Kidney (tissue), 14 donors: ENCODE data around the gene WNT6. TPM values are rescaled to one million over a fixed set of nuclear protein-coding genes. Genes with fewer than 3 reads are reported as not detected.

ENCODE experiments used
- DNase-seq, 5 donors: peaks; one replicate each; pipeline ENCODE4 v3.0.0-alpha.2; 2013 to 2020
- FAIRE-seq: peaks from 2 replicates; lab custom pipeline; 2012; peaks lifted over from hg19 to GRCh38; lab: Jason Lieb, UNC
- H3K27ac ChIP-seq, 2 donors: one replicate each; pipeline ENCODE4 v1.7.0; 2013; ENCODE audit warnings: low read depth in 2 of 2, low read length in 2 of 2, inconsistent platforms in 1 of 2
- H3K27me3 ChIP-seq: one replicate; pipeline ENCODE4 v1.7.1; 2013; ENCODE audit warnings: low read length, inconsistent platforms; ENCODE audit not compliant: control insufficient read depth, insufficient read depth
- H3K36me3 ChIP-seq, 3 donors: one replicate each; pipeline versions ENCODE4 v1.7.0 to v1.7.1; 2013; ENCODE audit warnings: low read length in 3 of 3, control low read depth in 1 of 3, inconsistent platforms in 1 of 3; ENCODE audit not compliant: insufficient read depth in 3 of 3, control insufficient read depth in 2 of 3
- H3K4me1 ChIP-seq, 3 donors: one replicate each; pipeline versions ENCODE4 v1.7.0 to v1.7.1; 2013; ENCODE audit warnings: low read length in 3 of 3, inconsistent platforms in 1 of 3, low read depth in 1 of 3; ENCODE audit not compliant: control insufficient read depth in 2 of 3, insufficient read depth in 2 of 3
- H3K4me3 ChIP-seq, 3 donors: one replicate each; pipeline versions ENCODE4 v1.7.0 to v1.8.1; 2013; ENCODE audit warnings: low read length in 3 of 3, control low read depth in 1 of 3, inconsistent platforms in 1 of 3
- H3K9ac ChIP-seq, 3 donors: one replicate each; pipeline versions ENCODE4 v1.7.0 to v1.7.1; 2013; ENCODE audit warnings: low read length in 3 of 3, control low read depth in 1 of 3, inconsistent platforms in 1 of 3
- H3K9me3 ChIP-seq, 3 donors: one replicate each; pipeline versions ENCODE4 v1.7.0 to v1.7.1; 2013; ENCODE audit warnings: low read length in 3 of 3, control low read depth in 1 of 3, inconsistent platforms in 1 of 3; ENCODE audit not compliant: control insufficient read depth in 2 of 3, insufficient read depth in 1 of 3
- CTCF ChIP-seq: IDR thresholded peaks from 3 replicates; pipeline ENCODE4 v1.5.1; 2012; ENCODE audit warnings: mild to moderate bottlenecking, moderate library complexity, borderline replicate concordance; ENCODE audit not compliant: insufficient read depth; ENCODE audit errors: extremely low read depth
- intact Hi-C: fragments of 100-400 bp; cut with DNase I; formaldehyde crosslinking; loops from one replicate; pipeline ENCODE4 v1.11.1; 2022
- polyA plus RNA-seq: library from polyadenylated mRNA; stranded (reverse); fragments of 350-450 nt; fragmentation: Illumina TruSeq; extraction: RNeasy Lipid Tissue Mini Kit (QIAGEN cat#74804); gene quantifications from one replicate; pipeline ENCODE4 v1.2.3, GENCODE V29; 2014; ENCODE audit warnings: low read depth, low replicate concordance; ENCODE audit not compliant: insufficient read depth
- total RNA-seq: library from RNA; stranded (reverse); fragmentation: NEBNext Ultra II Directional; extraction: Animal tissue kit (Norgen Biotek cat#: 25700); gene quantifications from one replicate; pipeline ENCODE4 v1.2.1, GENCODE V29; 2021
- donor health status: control.
- donor health status: control.
- donor health status: control.
- donor health status: control.
- donor health status: control.
- donor health status: DM: yes; HTN: yes; CAD: no.
- donor health status: Normal renal cell carcinoma (clear cell type).

WNT6 gene
- total and polyA plus RNA-seq, 2 donors from 2014 or later, result 0.57 to 0.75 TPM

- no peak for TF ChIP-seq CTCF
- Histone ChIP-seq H3K4me1 (no peaks in the 10 kb centered on the region), H3K27me3 (no peaks in the 10 kb centered on the region), H3K4me3 (no peak overlapping the region), H3K9ac (no peak overlapping the region), H3K36me3 (peaks cover 0 to 25% (median 10%) of the 10 kb centered on the region in 3 donors), H3K9me3 (no peaks in the 10 kb centered on the region), H3K27ac (no peak overlapping the region)
- FAIRE-seq, result no peak
- DNase-seq, result no peak
- intact Hi-C loops, result no loop called here
Measured at GRCh38 chr2:218816561-218817011, 43.0 kb upstream of the WNT6 start.

GRCh38 chr2:218819093-218819492 is 40.5 kb upstream of the WNT6 start:
- Histone ChIP-seq H3K27ac (no peak overlapping the region), H3K36me3 (peaks cover 0 to 19% (median 8%) of the 10 kb centered on the region in 3 donors), H3K4me3 (no peak overlapping the region), H3K4me1 (no peaks in the 10 kb centered on the region), H3K27me3 (no peaks in the 10 kb centered on the region), H3K9me3 (no peaks in the 10 kb centered on the region), H3K9ac (no peak overlapping the region)
- no peak for TF ChIP-seq CTCF
- no peak for FAIRE-seq
- no peak for DNase-seq
- intact Hi-C loops, result no loop called here

- no peak for DNase-seq
- H3K27ac ChIP-seq, result no peak overlapping the region
Measured at GRCh38 chr2:218820746-218821369, 38.7 kb upstream of the WNT6 start.

More at GRCh38 chr2:218820746-218821369, 38.7 kb upstream of the WNT6 start:
- TF ChIP-seq CTCF, result no peak
- Histone ChIP-seq H3K4me3 (no peak overlapping the region), H3K4me1 (no peaks in the 10 kb centered on the region), H3K9ac (no peak overlapping the region), H3K9me3 (no peaks in the 10 kb centered on the region), H3K27me3 (no peaks in the 10 kb centered on the region), H3K36me3 (peaks cover 0 to 6% (median 2%) of the 10 kb centered on the region in 3 donors)
- intact Hi-C loops, result no loop called here
- FAIRE-seq, result no peak
